Nephron progenitor cell (in vitro differentiated cells): ENCODE measurements around the gene PRPF6.

Experiments
- DNase-seq: peaks from one replicate; pipeline ENCODE4 v3.0.0; 2021
- H3K27ac Mint-ChIP-seq: 2 replicates; pipeline ENCODE4 v1.8.0; 2021; ENCODE audit warnings: mild to moderate bottlenecking, moderate library complexity, mixed read lengths
- H3K27me3 Mint-ChIP-seq: 2 replicates; pipeline ENCODE4 v1.8.0; 2021; ENCODE audit warnings: mild to moderate bottlenecking, low read depth, mixed read lengths; ENCODE audit not compliant: poor library complexity
- H3K36me3 Mint-ChIP-seq: 2 replicates; pipeline ENCODE4 v1.8.0; 2021; ENCODE audit warnings: low read depth, mixed read lengths
- H3K4me1 Mint-ChIP-seq: 2 replicates; pipeline ENCODE4 v1.8.0; 2021; ENCODE audit warnings: mixed read lengths
- H3K4me3 Mint-ChIP-seq: 2 replicates; pipeline ENCODE4 v1.8.0; 2021; ENCODE audit warnings: mild to moderate bottlenecking, moderate library complexity, mixed read lengths
- H3K9me3 Mint-ChIP-seq: 2 replicates; pipeline ENCODE4 v1.8.0; 2021; ENCODE audit warnings: mild to moderate bottlenecking, moderate library complexity, mixed read lengths
- TF ChIP-seq, protein P1 (sequence below): fragments of 200-600 bp; sonication (generic); IDR thresholded peaks from 2 replicates; pipeline ENCODE4 v1.5.0; 2021; ENCODE audit warnings: antibody characterized with exemption

Gene PRPF6

DNA sequence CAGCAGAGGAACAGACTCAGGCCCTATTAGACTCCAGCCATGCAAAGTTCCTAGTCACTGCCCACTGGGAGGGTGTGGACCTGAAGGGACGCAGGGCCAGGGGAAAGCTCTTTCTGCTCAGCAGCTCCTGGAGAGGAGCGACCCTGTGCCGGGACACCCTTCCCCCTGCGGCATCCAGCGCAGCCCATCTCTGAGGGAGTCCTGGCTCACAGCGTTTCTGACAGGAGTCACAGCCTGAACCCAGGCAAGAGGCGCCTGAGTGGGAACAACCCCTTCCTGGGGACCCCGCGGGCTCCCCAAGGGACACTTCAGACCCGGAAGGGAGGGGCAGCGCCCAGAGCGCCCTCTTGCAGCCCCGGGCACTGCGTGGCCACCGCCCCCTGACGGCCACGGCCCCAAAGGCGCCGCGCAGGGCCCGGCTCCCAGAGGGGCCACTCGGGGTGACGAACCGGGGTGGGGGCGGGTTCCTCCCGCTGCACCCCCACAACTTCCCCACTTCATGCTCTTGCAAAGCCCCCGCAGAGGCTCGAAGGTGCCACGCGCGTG, 25.6 kb upstream of the PRPF6 start:
- H3K27me3 Mint-ChIP-seq, result no peaks in the 10 kb centered on the region
- no peaks in the 10 kb centered on the region for H3K36me3 Mint-ChIP-seq
- H3K9me3 Mint-ChIP-seq, result no peaks in the 10 kb centered on the region
- peaks cover 44% of the 10 kb centered on the region for H3K4me1 Mint-ChIP-seq
- H3K4me3 Mint-ChIP-seq, result peak overlapping the region; percentile 83
- no peak overlapping the region for H3K27ac Mint-ChIP-seq
- DNase-seq, result peak; percentile 40
- TF ChIP-seq, protein P1, sequence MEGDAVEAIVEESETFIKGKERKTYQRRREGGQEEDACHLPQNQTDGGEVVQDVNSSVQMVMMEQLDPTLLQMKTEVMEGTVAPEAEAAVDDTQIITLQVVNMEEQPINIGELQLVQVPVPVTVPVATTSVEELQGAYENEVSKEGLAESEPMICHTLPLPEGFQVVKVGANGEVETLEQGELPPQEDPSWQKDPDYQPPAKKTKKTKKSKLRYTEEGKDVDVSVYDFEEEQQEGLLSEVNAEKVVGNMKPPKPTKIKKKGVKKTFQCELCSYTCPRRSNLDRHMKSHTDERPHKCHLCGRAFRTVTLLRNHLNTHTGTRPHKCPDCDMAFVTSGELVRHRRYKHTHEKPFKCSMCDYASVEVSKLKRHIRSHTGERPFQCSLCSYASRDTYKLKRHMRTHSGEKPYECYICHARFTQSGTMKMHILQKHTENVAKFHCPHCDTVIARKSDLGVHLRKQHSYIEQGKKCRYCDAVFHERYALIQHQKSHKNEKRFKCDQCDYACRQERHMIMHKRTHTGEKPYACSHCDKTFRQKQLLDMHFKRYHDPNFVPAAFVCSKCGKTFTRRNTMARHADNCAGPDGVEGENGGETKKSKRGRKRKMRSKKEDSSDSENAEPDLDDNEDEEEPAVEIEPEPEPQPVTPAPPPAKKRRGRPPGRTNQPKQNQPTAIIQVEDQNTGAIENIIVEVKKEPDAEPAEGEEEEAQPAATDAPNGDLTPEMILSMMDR, result peak; percentile 26

DNA sequence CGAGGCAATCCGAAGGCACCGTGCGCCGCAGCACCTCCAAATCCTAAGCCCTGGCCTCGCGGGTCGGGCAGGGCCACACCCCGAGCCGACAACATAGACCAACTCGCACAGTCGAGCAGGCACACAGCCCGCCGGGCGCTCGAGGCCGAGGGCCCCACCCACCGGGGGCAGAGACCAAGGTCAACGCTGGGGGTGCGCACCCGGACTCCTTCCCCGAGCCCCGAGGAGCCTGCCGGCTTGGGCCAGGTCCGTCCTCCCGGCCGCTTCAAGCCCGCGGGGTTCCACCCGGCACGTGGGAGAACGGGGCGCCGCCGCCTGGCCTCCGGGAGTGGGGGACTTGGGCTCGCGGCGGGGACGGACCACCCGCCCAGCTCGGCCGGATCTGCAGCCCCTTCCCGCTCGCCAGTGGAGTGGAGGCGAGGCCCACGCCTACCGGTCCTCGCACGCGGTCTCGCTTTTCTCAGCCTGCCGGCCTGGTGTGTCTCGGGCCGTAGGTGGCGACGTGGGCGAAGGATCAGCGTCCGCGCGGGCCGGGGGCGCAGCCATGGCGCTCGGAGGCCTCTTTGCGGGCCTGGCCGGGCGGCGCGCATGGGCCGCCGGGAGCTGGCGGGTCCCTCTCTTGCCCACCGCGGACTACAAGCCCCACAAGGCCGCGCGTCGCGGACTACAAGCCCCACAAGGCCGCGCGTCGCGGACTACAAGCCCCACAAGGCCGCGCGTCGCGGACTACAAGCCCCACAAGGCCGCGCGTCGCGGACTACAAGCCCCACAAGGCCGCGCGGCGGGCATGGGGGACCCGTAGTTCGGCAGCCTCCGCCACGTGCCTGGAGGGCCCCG, 24.9 kb upstream of the PRPF6 start, which contains the start of gene UCKL1:
TSS of gene UCKL1 (minus strand) at position 590 of the 837 bp plus-strand sequence. CDS start at position 546, 44 bp downstream.
- no peak within 1 kb of the TSS for H3K27ac Mint-ChIP-seq
- TF ChIP-seq, protein P1, result no peak
- peaks cover 41% of the 10 kb centered on the region for H3K4me1 Mint-ChIP-seq
- H3K27me3 Mint-ChIP-seq, result no peaks in the 10 kb centered on the region
- no peaks in the 10 kb centered on the region for H3K36me3 Mint-ChIP-seq
- peak; percentile 90 for DNase-seq
- peak within 1 kb of the TSS; percentile 83 for H3K4me3 Mint-ChIP-seq
- H3K9me3 Mint-ChIP-seq, result no peaks in the 10 kb centered on the region

DNA sequence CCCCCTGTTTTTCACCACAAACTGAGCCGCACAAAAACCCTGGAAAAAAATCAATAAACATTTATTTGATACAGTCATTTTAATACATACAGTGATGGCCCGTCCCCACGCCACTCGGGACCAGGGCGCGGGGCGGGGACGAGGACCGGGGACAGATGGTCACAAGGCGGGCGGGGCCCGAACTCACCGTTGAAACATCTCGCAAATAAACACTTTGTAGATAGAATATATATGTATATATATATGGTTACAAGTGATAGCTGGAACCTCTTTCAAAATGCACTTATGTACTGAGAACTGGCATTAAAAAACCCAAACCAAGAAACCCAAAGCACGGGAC, 24.3 kb upstream of the PRPF6 start:
- H3K4me3 Mint-ChIP-seq, result peak overlapping the region; percentile 80
- TF ChIP-seq, protein P1, result no peak
- H3K36me3 Mint-ChIP-seq, result no peaks in the 10 kb centered on the region
- DNase-seq, result no peak
- peaks cover 2% of the 10 kb centered on the region for H3K27me3 Mint-ChIP-seq
- peaks cover 41% of the 10 kb centered on the region for H3K4me1 Mint-ChIP-seq
- H3K27ac Mint-ChIP-seq, result no peak overlapping the region
- H3K9me3 Mint-ChIP-seq, result no peaks in the 10 kb centered on the region

DNA sequence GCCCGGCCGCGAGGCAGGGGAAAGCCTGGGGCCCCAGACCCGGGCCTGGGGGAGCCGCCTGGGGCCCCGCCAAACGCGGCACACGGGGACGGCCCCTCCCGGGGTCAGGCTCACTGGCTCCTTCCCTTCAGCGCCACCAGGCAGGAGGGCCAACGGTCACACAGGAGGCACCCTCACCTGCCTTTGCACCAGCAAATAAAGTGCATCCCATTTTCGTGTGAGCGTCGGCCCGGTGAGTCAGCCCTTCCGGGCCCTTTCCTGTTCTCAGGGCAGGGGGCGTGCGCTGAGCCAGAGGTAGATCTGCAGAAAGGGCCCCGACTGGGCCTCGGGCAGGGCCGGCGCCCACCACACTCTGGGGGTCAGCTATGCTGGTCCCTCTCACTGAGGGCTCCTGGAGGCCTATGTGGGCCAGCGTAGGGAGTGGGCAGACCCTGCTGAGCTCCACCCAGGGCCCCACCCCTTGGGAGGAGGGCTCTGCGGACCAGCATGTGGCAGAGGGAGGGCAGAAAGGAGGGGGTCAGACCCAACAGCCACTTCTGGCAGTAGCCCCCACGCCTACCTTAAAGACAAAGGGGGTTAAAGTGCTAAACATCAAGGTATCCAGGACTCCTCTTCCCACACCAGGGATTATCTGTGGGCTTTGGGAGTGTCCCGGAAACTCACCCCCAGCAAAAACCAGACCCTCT, 23.8 kb upstream of the PRPF6 start:
- Mint-ChIP-seq H3K27me3 (peaks cover 3% of the 10 kb centered on the region), H3K4me3 (peak overlapping the region; percentile 80), H3K36me3 (no peaks in the 10 kb centered on the region), H3K9me3 (no peaks in the 10 kb centered on the region), H3K4me1 (peaks cover 41% of the 10 kb centered on the region), H3K27ac (no peak overlapping the region)
- peak; percentile 69 for DNase-seq
- TF ChIP-seq, protein P1, result no peak

DNA sequence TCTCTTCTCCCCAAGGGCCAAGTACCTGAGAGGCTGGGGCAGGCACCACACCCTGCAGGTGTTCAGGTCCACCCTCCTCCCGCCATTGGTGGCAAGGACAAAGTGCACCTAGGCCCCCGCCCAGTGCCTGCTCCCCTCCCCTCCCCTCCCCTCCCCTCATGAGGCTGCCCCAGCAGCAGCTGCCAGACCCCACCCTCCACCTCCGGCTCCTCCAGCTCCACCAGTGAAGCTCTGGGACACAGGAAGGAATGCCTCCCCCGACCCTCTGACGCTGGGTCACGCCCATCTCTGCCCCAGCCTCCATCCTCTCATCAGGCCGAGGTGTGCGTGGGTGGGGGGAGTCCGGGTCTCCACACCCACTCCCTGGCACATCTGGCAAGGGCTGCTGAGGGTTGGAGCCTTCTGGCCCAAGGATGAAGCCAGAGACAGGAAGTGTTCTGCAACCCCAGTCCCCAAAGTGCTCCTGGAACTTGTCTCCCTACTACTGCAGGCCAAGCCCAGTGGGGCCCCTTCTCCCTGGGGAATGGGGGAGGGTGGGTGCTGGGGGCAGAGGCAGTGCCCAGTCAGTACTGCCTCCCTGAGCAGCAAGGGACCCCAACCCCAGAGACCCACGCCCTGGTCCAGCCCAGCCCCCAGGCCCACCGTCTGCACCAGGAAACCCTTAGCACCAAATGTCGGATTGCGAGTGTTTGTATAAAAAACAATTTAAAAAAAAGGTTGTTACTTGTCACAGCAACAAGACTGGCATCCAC, 23.1 kb upstream of the PRPF6 start:
- Mint-ChIP-seq H3K4me3 (peak overlapping the region; percentile 80), H3K27ac (no peak overlapping the region), H3K27me3 (peaks cover 3% of the 10 kb centered on the region), H3K4me1 (peaks cover 41% of the 10 kb centered on the region), H3K36me3 (peaks cover 3% of the 10 kb centered on the region), H3K9me3 (no peaks in the 10 kb centered on the region)
- DNase-seq, result no peak
- TF ChIP-seq, protein P1, result no peak
